Smooth muscle cell (in vitro differentiated cells): ENCODE results near the gene GARS1. TPM values are rescaled to one million over a fixed set of nuclear protein-coding genes. Genes with fewer than 3 reads are reported as not detected.

Experiments used
- DNase-seq: peaks from one replicate; lab custom pipeline; 2025; ENCODE audit not compliant: unreplicated experiment; lab: John Stamatoyannopoulos, UW
- H2AFZ ChIP-seq: fragments of 200-600 bp; sonication (generic); 2 replicates; pipeline ENCODE4 v1.6.0; 2016; ENCODE audit warnings: antibody characterized with exemption, low read depth, mild to moderate bottlenecking
- H3F3A ChIP-seq: fragments of 200-600 bp; sonication (generic); 2 replicates; pipeline ENCODE4 v1.6.0; 2017; ENCODE audit warnings: antibody characterized with exemption, low read depth
- H3K27ac ChIP-seq: fragments of 200-600 bp; sonication (generic); 2 replicates; pipeline ENCODE4 v1.5.1; 2016; ENCODE audit warnings: low read depth, mild to moderate bottlenecking
- H3K27me3 ChIP-seq: fragments of 200-600 bp; sonication (generic); 2 replicates; pipeline ENCODE4 v1.6.1; 2016; ENCODE audit warnings: low read depth, mild to moderate bottlenecking
- H3K36me3 ChIP-seq: fragments of 200-600 bp; sonication (generic); 2 replicates; pipeline ENCODE4 v1.5.1; 2016; ENCODE audit warnings: low read depth
- H3K4me1 ChIP-seq: fragments of 200-600 bp; sonication (generic); 2 replicates; pipeline ENCODE4 v1.5.1; 2016; ENCODE audit warnings: low read depth
- H3K4me2 ChIP-seq: fragments of 200-600 bp; sonication (generic); 2 replicates; pipeline ENCODE4 v1.6.0; 2016; ENCODE audit warnings: mild to moderate bottlenecking
- H3K4me3 ChIP-seq: fragments of 200-600 bp; sonication (generic); 2 replicates; pipeline ENCODE4 v1.5.1; 2016; ENCODE audit warnings: mild to moderate bottlenecking
- H3K79me2 ChIP-seq: fragments of 200-600 bp; sonication (generic); 2 replicates; pipeline ENCODE4 v1.6.0; 2016; ENCODE audit warnings: low read depth, mild to moderate bottlenecking
- H3K9ac ChIP-seq: fragments of 200-600 bp; sonication (generic); 2 replicates; pipeline ENCODE4 v1.6.0; 2016; ENCODE audit warnings: low read depth
- H3K9me3 ChIP-seq: fragments of 200-600 bp; sonication (generic); replicated peaks from 2 replicates; pipeline ENCODE4 v1.5.1; 2016; ENCODE audit warnings: low read depth
- H4K20me1 ChIP-seq: fragments of 200-600 bp; sonication (generic); 2 replicates; pipeline ENCODE4 v1.6.0; 2016; ENCODE audit warnings: low read depth
- CTCF ChIP-seq: fragments of 200-600 bp; sonication (generic); IDR thresholded peaks from 2 replicates; pipeline ENCODE4 v1.5.1; 2017; ENCODE audit warnings: borderline replicate concordance, mild to moderate bottlenecking, antibody characterized with exemption; ENCODE audit not compliant: insufficient read depth, poor library complexity, severe bottlenecking
- WGBS: methylation state at CpG from one replicate; pipeline ENCODE4 v1.1.7; 2016; ENCODE audit warnings: low lambda C conversion rate; 5-methylcytosine and 5-hydroxymethylcytosine counted together
- polyA plus RNA-seq: library from polyadenylated mRNA; unstranded; fragments of >200 nt; fragmentation: Nextera tagmentation; extraction: Ambion mirVana; gene quantifications from 2 replicates; pipeline ENCODE4 v1.2.1, GENCODE V29; 2016
- total RNA-seq: library from RNA; depleted of rRNA; stranded (reverse); fragments of >200 nt; gene quantifications from 2 replicates; pipeline ENCODE4 v1.2.3, GENCODE V29; 2014

GARS1 gene
- total and polyA plus RNA-seq, 2 experiments from 2014 or later, result 233 to 299 TPM

- TF ChIP-seq CTCF, result no peak
- H3K9ac ChIP-seq, result no peak overlapping the region
- H2AFZ ChIP-seq, result no peak overlapping the region
- H3K4me3 ChIP-seq, result no peak overlapping the region
- no peaks in the 10 kb centered on the region for H3K27me3 ChIP-seq
- H4K20me1 ChIP-seq, result peaks cover 81% of the 10 kb centered on the region
- 100% methylated on average over 1 of the region's 1 CpG for WGBS
- H3K27ac ChIP-seq, result no peak overlapping the region
- H3K79me2 ChIP-seq, result peaks cover 15% of the 10 kb centered on the region
- H3K36me3 ChIP-seq, result peaks cover 22% of the 10 kb centered on the region
- no peak overlapping the region for H3K4me2 ChIP-seq
- H3F3A ChIP-seq, result no peaks in the 10 kb centered on the region
- DNase-seq, result no peak
- no peaks in the 10 kb centered on the region for H3K4me1 ChIP-seq
- no peaks in the 10 kb centered on the region for H3K9me3 ChIP-seq
Observed at GRCh38 chr7:30625283-30625682, 30.6 kb downstream of the GARS1 start.

- H3K4me3 ChIP-seq, result no peak overlapping the region
- H3F3A ChIP-seq, result peaks cover 5% of the 10 kb centered on the region
- H3K4me2 ChIP-seq, result no peak overlapping the region
- no peak for DNase-seq
- H3K36me3 ChIP-seq, result peaks cover 38% of the 10 kb centered on the region
- H3K4me1 ChIP-seq, result no peaks in the 10 kb centered on the region
- no peak overlapping the region for H3K9ac ChIP-seq
- H4K20me1 ChIP-seq, result peaks cover 82% of the 10 kb centered on the region
- 94% methylated on average over 4 of the region's 4 CpGs for WGBS
- H3K79me2 ChIP-seq, result peaks cover 30% of the 10 kb centered on the region
- TF ChIP-seq CTCF, result no peak
- H3K27me3 ChIP-seq, result no peaks in the 10 kb centered on the region
- no peak overlapping the region for H2AFZ ChIP-seq
- H3K9me3 ChIP-seq, result no peaks in the 10 kb centered on the region
- no peak overlapping the region for H3K27ac ChIP-seq
Observed at GRCh38 chr7:30627026-30627425, 32.3 kb downstream of the GARS1 start.

- H4K20me1 ChIP-seq, result peaks cover 65% of the 10 kb centered on the region
- DNase-seq, result no peak
Observed at GRCh38 chr7:30630986-30631385, 36.3 kb downstream of the GARS1 start.

More at GRCh38 chr7:30630986-30631385, 36.3 kb downstream of the GARS1 start:
- Histone ChIP-seq H3K27ac (no peak overlapping the region), H3K79me2 (peaks cover 25% of the 10 kb centered on the region), H3K9me3 (no peaks in the 10 kb centered on the region), H2AFZ (no peak overlapping the region), H3K9ac (no peak overlapping the region), H3K36me3 (peaks cover 56% of the 10 kb centered on the region), H3K4me3 (no peak overlapping the region), H3K4me2 (no peak overlapping the region), H3F3A (peaks cover 17% of the 10 kb centered on the region), H3K27me3 (no peaks in the 10 kb centered on the region), H3K4me1 (no peaks in the 10 kb centered on the region)
- no peak for TF ChIP-seq CTCF
- 96% methylated on average over 4 of the region's 4 CpGs for WGBS
